Peyer's patch (tissue), 4 donors: Measurements from ENCODE around the gene KRT3.

Experiments used
- POLR2A ChIP-seq, 2 donors: fragments of 450-650 bp; IDR thresholded peaks; one replicate each; pipeline ENCODE4 v1.5.1; 2017; ENCODE audit warnings: antibody characterized with exemption in 2 of 2, mild to moderate bottlenecking in 2 of 2, moderate library complexity in 2 of 2
- TF ChIP-seq, protein P1 (sequence below), 6 experiments: fragments of 450-650 bp in 4 of 6; fragments of 200-600 bp in 2 of 6; sonication (generic) in 1 of 6; IDR thresholded peaks; one replicate each; pipeline ENCODE4 v1.5.1; 2017 to 2019; ENCODE audit warnings: antibody characterized with exemption in 6 of 6, mild to moderate bottlenecking in 3 of 6, moderate library complexity in 1 of 6

DNA sequence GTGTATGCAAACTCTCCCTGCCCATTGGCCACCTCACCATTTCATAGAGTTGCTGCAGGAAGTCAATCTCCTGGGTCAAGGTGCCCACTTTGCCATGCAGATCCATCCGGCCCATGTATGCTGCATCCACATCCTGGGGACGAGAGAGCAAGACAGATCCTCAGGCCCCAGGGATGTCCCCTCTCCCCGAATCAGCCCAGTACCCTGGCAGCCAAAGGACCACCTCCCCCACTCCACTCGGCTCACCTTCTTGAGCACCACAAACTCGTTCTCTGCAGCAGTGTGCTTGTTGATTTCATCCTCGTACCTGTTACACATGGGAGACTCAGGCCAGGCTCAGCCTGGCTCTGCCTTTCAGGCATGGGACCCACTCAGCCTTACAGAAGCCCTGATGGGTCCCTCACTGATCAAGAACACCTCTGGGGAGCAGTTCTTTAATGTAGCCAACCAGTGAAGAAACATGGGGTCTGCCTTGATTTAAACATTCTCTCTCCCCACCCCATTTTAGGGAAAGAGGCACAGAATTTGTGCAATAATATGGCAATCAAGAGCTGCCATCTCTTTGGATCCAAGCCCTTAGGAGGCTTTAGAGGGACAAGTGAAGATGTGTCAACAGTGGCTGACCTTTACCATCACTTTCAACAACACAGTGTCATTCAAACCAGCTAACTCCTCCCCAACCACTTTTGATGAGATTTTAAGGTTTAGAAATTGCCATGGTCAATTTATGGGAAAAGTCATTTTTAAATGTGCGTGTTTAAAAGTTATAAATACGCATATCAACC, 34.3 kb upstream of the KRT3 start:
- TF ChIP-seq, protein P1, sequence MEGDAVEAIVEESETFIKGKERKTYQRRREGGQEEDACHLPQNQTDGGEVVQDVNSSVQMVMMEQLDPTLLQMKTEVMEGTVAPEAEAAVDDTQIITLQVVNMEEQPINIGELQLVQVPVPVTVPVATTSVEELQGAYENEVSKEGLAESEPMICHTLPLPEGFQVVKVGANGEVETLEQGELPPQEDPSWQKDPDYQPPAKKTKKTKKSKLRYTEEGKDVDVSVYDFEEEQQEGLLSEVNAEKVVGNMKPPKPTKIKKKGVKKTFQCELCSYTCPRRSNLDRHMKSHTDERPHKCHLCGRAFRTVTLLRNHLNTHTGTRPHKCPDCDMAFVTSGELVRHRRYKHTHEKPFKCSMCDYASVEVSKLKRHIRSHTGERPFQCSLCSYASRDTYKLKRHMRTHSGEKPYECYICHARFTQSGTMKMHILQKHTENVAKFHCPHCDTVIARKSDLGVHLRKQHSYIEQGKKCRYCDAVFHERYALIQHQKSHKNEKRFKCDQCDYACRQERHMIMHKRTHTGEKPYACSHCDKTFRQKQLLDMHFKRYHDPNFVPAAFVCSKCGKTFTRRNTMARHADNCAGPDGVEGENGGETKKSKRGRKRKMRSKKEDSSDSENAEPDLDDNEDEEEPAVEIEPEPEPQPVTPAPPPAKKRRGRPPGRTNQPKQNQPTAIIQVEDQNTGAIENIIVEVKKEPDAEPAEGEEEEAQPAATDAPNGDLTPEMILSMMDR (IDR thresholded peaks at IDR 0.05) = no peak
- TF ChIP-seq POLR2A (IDR thresholded peaks at IDR 0.05) = no peak
